ENCODE results near the gene HS1BP3. TPM values are rescaled to one million over a fixed set of nuclear protein-coding genes. Genes with fewer than 3 reads are reported as not detected.
A peak's percentile ranks its signal among the peaks of the same experiment; 100 is the strongest.

The HS1BP3 gene
- total and polyA plus RNA-seq, 2 of the 4 experiments (the other 2 are of a cell fraction): 9.0 to 14.8 TPM

DNA sequence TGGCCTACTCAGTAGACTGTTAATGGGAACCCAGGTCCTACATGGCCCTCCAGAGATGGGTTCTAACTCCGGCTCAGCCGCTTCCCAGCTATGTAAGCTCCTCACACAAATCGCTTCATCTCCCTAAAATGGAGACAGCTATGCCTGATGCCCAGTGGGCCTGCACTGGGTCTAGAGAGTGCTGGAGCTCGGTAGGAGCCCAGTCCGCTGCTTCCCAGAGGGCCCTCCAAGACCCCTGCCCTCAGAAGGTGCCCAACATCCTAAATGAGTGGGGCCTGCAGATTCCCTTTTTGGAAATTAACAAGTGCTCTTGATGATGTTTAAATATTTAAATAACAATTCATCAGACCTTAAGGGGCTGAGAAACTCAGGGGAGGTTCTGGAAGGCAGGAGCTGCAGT lies 47.1 kb downstream of the HS1BP3 start:
- Histone ChIP-seq H2BK5ac (ENCODE audit: low read depth, low read length, poor library complexity, severe bottlenecking) (no peak overlapping the region), H3K36me3 (ENCODE audit: control insufficient read depth, insufficient read depth, low read length) (no peaks in the 10 kb centered on the region), H3K4me1 (ENCODE audit: control insufficient read depth, insufficient read depth, low read length) (peaks cover 5% of the 10 kb centered on the region), H2AK5ac (ENCODE audit: low read depth, low read length) (no peak overlapping the region; the same call in 1 of the 2 replicates), H3K4me3 (ENCODE audit: insufficient read depth, low read depth, low read length) (no peak overlapping the region), H2BK120ac (ENCODE audit: low read depth, low read length) (0 out of 2 replicates have a peak overlapping the region, but pooled peaks have one; percentile 17), H2AFZ (replicated peaks; ENCODE audit: low read length, poor library complexity) (no peak overlapping the region), H3K27ac (ENCODE audit: insufficient read depth, low read length) (no peak overlapping the region), H3K56ac (ENCODE audit: extremely low read depth, insufficient read depth, low read length) (no peak overlapping the region), H3K79me1 (ENCODE audit: low read depth in 1 of 2, low read length in 2 of 2) (no peaks in the 10 kb centered on the region), H3K4ac (ENCODE audit: low read depth, low read length) (0 out of 2 replicates have a peak overlapping the region, but pooled peaks have one; percentile 57), H4K20me1 (ENCODE audit: insufficient read depth, low read length) (no peaks in the 10 kb centered on the region), H3K9me3 (ENCODE audit: control insufficient read depth, insufficient read depth, low read length) (no peaks in the 10 kb centered on the region), H3K9me1 (ENCODE audit: insufficient read depth, low read length) (peaks cover 6% of the 10 kb centered on the region), H3K4me2 (ENCODE audit: low read depth, low read length) (no peak overlapping the region), H2AK9ac (replicated peaks; ENCODE audit: low read depth, low read length, poor library complexity) (no peak overlapping the region), H3K14ac (replicated peaks; ENCODE audit: low read depth, low read length) (no peak overlapping the region), H4K8ac (ENCODE audit: low read depth in 2 of 2, low read length in 2 of 2) (no peak overlapping the region), H3K18ac (ENCODE audit: low read depth, low read length) (no peak overlapping the region), H3K27me3 (ENCODE audit: control insufficient read depth, insufficient read depth, low read length) (no peaks in the 10 kb centered on the region), H2BK15ac (ENCODE audit: low read depth, low read length) (no peak overlapping the region), H3K9ac (ENCODE audit: low read depth, low read length) (no peak overlapping the region), H2BK20ac (ENCODE audit: low read depth, low read length) (no peak overlapping the region; the same call in 1 of the 2 replicates), H4K91ac (ENCODE audit: insufficient read depth, low read depth, low read length) (0 out of 2 replicates have a peak overlapping the region, but pooled peaks have one; percentile 15), H3K23ac (ENCODE audit: low read depth, low read length) (no peak overlapping the region), H4K5ac (ENCODE audit: low read depth, low read length) (no peak overlapping the region)
- ChIA-PET CTCF (interaction anchor here (0.8 to 5.1 kb wide), 2 partner anchors 14 to 157 kb away, joined by 3 to 16 read pairs; partner anchors contain the start of gene RHOB), POLR2A (ENCODE audit: unreplicated experiment) (no interaction called here)
- intact Hi-C loops (cut with micrococcal nuclease) (no loop called here), dilution Hi-C loops (cut with HindIII; ENCODE audit: low sequenced_read_pairs, unreplicated experiment) (no loop called here), in situ Hi-C loops (cut with MboI; ENCODE audit: low sequenced_read_pairs) (no loop called here)
- BruUV-seq (replicated peaks): no TSS peak
- TF ChIP-seq MXI1 (IDR thresholded peaks at IDR 0.05; ENCODE audit: borderline replicate concordance, low read depth, low read length): no peak
- TF ChIP-seq RCOR1 (IDR thresholded peaks at IDR 0.05; ENCODE audit: insufficient replicate concordance, low read length): no peak
- no peak for TF ChIP-seq BHLHE40 (IDR thresholded peaks at IDR 0.05; ENCODE audit: low read depth, low read length)
- TF ChIP-seq POLR2A (IDR thresholded peaks at IDR 0.05; ENCODE audit: low read depth, low read length): no peak
- TF ChIP-seq CEBPB (IDR thresholded peaks at IDR 0.05; ENCODE audit: low read depth, low read length): no peak
- TF ChIP-seq, protein P1, sequence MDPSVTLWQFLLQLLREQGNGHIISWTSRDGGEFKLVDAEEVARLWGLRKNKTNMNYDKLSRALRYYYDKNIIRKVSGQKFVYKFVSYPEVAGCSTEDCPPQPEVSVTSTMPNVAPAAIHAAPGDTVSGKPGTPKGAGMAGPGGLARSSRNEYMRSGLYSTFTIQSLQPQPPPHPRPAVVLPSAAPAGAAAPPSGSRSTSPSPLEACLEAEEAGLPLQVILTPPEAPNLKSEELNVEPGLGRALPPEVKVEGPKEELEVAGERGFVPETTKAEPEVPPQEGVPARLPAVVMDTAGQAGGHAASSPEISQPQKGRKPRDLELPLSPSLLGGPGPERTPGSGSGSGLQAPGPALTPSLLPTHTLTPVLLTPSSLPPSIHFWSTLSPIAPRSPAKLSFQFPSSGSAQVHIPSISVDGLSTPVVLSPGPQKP (IDR thresholded peaks at IDR 0.05; ENCODE audit: borderline replicate concordance, low read depth, low read length): no peak
- DNase-seq (no peak), ATAC-seq (ENCODE audit: low read depth) (no peak)
- WGBS, 2 experiments (ENCODE audit: extremely low coverage in 2 of 2, insufficient read length in 1 of 2): 100% methylated on average over 3 of the region's 5 CpGs; no CpG with 5 or more reads in 1 of the 2 experiments
